H1 (cell line): Measurements from ENCODE around the gene GPC1. TPM values are rescaled to one million over a fixed set of nuclear protein-coding genes. Genes with fewer than 3 reads are reported as not detected.

ENCODE experiments used
- CHD2 ChIP-seq: IDR thresholded peaks from 2 replicates; pipeline ENCODE4 v1.6.1; 2012; ENCODE audit warnings: low read length, improper control_type of control experiment
- GABPA ChIP-seq: IDR thresholded peaks from 2 replicates; pipeline ENCODE4 v1.6.1; 2011; ENCODE audit warnings: mild to moderate bottlenecking, low read length, moderate library complexity, borderline replicate concordance; ENCODE audit not compliant: insufficient read depth
- KDM4A ChIP-seq: IDR thresholded peaks from one replicate; pipeline ENCODE4 v1.7.1; 2012; ENCODE audit warnings: low read depth, mild to moderate bottlenecking, moderate library complexity, low read length, inconsistent platforms; ENCODE audit not compliant: severe bottlenecking
- POLR2AphosphoS5 ChIP-seq: IDR thresholded peaks from 2 replicates; pipeline ENCODE4 v1.6.1; 2011; ENCODE audit warnings: low read depth, low read length
- POU5F1 ChIP-seq: IDR thresholded peaks from 2 replicates; pipeline ENCODE4 v1.6.1; 2011; ENCODE audit warnings: low read depth, mild to moderate bottlenecking, low read length, moderate library complexity
- SIRT6 ChIP-seq: IDR thresholded peaks from one replicate; pipeline ENCODE4 v1.7.1; 2012; ENCODE audit warnings: low read length, inconsistent platforms
- TEAD4 ChIP-seq: IDR thresholded peaks from 2 replicates; pipeline ENCODE4 v1.6.1; 2012; ENCODE audit warnings: low read depth, low read length, inconsistent platforms, mixed read lengths
- polyA plus RNA-seq, 7 experiments: library from polyadenylated mRNA; depleted of rRNA in 3 of 7; stranded (reverse) in 5 of 7; unstranded in 2 of 7; fragments of >200 nt in 5 of 7; fragments of 200-250 nt in 2 of 7; gene quantifications; 1 replicate in 5 of 7; 2 replicates in 1 of 7; 4 replicates in 1 of 7; pipeline versions ENCODE4 v1.2.1 to v1.2.3, GENCODE V29; 2011 to 2013; ENCODE audit warnings: missing spikeins in 2 of 7, mixed read lengths in 2 of 7
- total RNA-seq: library from RNA; stranded (reverse); fragmentation: NEBNext Ultra II Directional; extraction: Animal tissue kit (Norgen Biotek cat#: 25700); gene quantifications from 2 replicates; pipeline ENCODE4 v1.2.1, GENCODE V29; 2021

GPC1 gene
- total and polyA plus RNA-seq, 2 of the 8 experiments (the other 6 are each of a cell fraction or from before 2014, with no cell fraction given) = 21.9 to 28.3 TPM

GRCh38 chr2:240503848-240504247, 68.4 kb downstream of the GPC1 start (continued):
- TF ChIP-seq TEAD4 (no peak), GABPA (no peak), POU5F1 (no peak), KDM4A (no peak), SIRT6 (no peak), CHD2 (no peak), POLR2AphosphoS5 (no peak)
- TF ChIP-seq, all 59 proteins: peak for 0
